GM23248 (cell line): Measurements from ENCODE around the gene PLA2G4F. TPM values are rescaled to one million over a fixed set of nuclear protein-coding genes. Genes with fewer than 3 reads are reported as not detected.

Source experiments
- DNase-seq: peaks from one replicate; pipeline ENCODE4 v3.0.0-alpha.2; 2015
- H2AFZ ChIP-seq: fragments of 200-600 bp; sonication (generic); 2 replicates; pipeline ENCODE4 v1.6.1; 2016; ENCODE audit warnings: antibody characterized with exemption
- H3F3A ChIP-seq: fragments of 200-600 bp; sonication (generic); 2 replicates; pipeline ENCODE4 v1.6.1; 2016; ENCODE audit warnings: mild to moderate bottlenecking, antibody characterized with exemption, mixed run types; ENCODE audit not compliant: insufficient read depth
- H3K27ac ChIP-seq: fragments of 200-600 bp; sonication (generic); 2 replicates; pipeline ENCODE4 v1.5.1; 2016; ENCODE audit warnings: mild to moderate bottlenecking
- H3K27me3 ChIP-seq: fragments of 200-600 bp; sonication (generic); replicated peaks from 2 replicates; pipeline ENCODE4 v1.6.1; 2016; ENCODE audit warnings: mild to moderate bottlenecking; ENCODE audit not compliant: insufficient read depth
- H3K36me3 ChIP-seq: fragments of 200-600 bp; sonication (generic); 2 replicates; pipeline ENCODE4 v1.6.1; 2016; ENCODE audit warnings: low read depth, mild to moderate bottlenecking
- H3K4me1 ChIP-seq: fragments of 200-600 bp; sonication (generic); 2 replicates; pipeline ENCODE4 v1.6.1; 2016; ENCODE audit warnings: mild to moderate bottlenecking; ENCODE audit not compliant: insufficient read depth
- H3K4me2 ChIP-seq: fragments of 200-600 bp; sonication (generic); one replicate; pipeline ENCODE4 v1.6.1; 2016; ENCODE audit warnings: mild to moderate bottlenecking; ENCODE audit not compliant: unreplicated experiment
- H3K4me3 ChIP-seq: fragments of 200-600 bp; sonication (generic); 2 replicates; pipeline ENCODE4 v1.5.1; 2016; ENCODE audit warnings: mild to moderate bottlenecking
- H3K79me2 ChIP-seq: fragments of 200-600 bp; sonication (generic); 2 replicates; pipeline ENCODE4 v1.6.1; 2016; ENCODE audit warnings: mild to moderate bottlenecking; ENCODE audit not compliant: insufficient read depth
- H3K9ac ChIP-seq: fragments of 200-600 bp; sonication (generic); 2 replicates; pipeline ENCODE4 v1.6.1; 2016; ENCODE audit warnings: mild to moderate bottlenecking
- H3K9me2 ChIP-seq: fragments of 200-600 bp; sonication (generic); 2 replicates; pipeline ENCODE4 v1.6.1; 2016; ENCODE audit warnings: mixed run types, mild to moderate bottlenecking, moderate library complexity; ENCODE audit not compliant: insufficient read depth
- H3K9me3 ChIP-seq: fragments of 200-600 bp; sonication (generic); one replicate; pipeline ENCODE4 v1.6.1; 2017; ENCODE audit warnings: low read depth
- H4K20me1 ChIP-seq: fragments of 200-600 bp; sonication (generic); 2 replicates; pipeline ENCODE4 v1.6.0; 2016; ENCODE audit not compliant: insufficient read depth
- EZH2 ChIP-seq: fragments of 200-600 bp; sonication (generic); IDR thresholded peaks from 2 replicates; pipeline ENCODE4 v1.6.1; 2018; ENCODE audit warnings: antibody characterized with exemption, mild to moderate bottlenecking; ENCODE audit not compliant: insufficient read depth, poor library complexity, severe bottlenecking
- EZH2phosphoT487 ChIP-seq: fragments of 200-600 bp; sonication (generic); IDR thresholded peaks from 2 replicates; pipeline ENCODE4 v1.6.1; 2018; ENCODE audit warnings: antibody characterized with exemption, moderate library complexity, mild to moderate bottlenecking, low read depth; ENCODE audit not compliant: insufficient read depth
- WGBS, 2 experiments: methylation state at CpG; one replicate each; pipeline ENCODE4 v1.1.6; 2015 to 2017; ENCODE audit warnings: low lambda C conversion rate in 2 of 2, low coverage in 1 of 2; ENCODE audit errors: missing lambda C conversion rate in 2 of 2; 5-methylcytosine and 5-hydroxymethylcytosine counted together
- in situ Hi-C: fragments of 300-500 bp; cut with MboI; formaldehyde crosslinking; loops from 2 replicates; pipeline ENCODE4 v1.15.0; 2020
- polyA plus RNA-seq: library from polyadenylated mRNA; unstranded; fragments of >200 nt; fragmentation: Nextera tagmentation; extraction: Ambion mirVana; gene quantifications from 2 replicates; pipeline ENCODE4 v1.2.1, GENCODE V29; 2016
- total RNA-seq: library from RNA; depleted of rRNA; stranded (reverse); fragments of >200 nt; shearing (Covaris generic); gene quantifications from 2 replicates; pipeline ENCODE4 v1.2.3, GENCODE V29; 2014

The PLA2G4F gene
- total and polyA plus RNA-seq, 2 experiments from 2014 or later = not detected

DNA sequence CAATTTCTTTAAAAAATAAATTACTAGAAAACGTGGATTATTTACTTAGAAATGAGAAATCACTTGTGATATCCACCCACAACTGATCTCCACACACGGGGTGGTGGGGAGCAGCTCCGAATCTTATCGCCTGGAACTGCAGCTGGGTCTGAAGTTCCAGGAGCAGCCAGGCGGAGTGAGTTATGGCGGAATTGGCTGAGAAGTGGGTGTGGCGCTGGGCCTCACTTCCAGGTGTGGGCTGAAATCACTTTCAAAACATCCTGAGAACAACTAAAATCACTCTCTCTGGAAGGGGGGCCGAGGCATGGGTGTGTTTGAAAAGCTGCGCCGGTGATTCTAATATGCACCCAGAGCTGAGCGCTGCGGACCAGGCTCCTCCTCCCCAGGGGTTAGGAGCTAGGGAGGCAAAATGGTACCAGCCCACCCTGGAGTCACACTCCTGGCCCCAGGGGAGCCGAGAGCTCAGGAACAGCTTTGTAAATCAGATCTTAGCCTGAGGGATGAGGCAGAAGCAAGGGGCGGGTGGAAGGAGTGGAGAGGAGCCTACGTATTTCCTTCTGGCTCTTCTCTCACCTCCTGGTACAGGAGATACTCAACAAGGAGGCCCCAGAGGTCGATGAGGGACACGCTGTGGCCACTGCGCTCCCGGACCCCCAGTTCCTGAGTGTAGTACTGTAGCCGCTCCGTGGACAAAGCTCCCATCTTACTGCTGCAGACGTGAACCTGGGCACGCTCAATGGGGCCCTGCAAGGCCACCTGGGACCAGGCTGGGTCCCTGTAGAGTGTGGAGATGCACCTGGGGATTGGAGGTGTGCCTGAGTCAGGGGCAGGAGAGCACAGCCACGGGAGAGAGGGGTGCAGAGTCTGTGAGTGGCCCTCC lies 9.6 kb downstream of the PLA2G4F start:
- Histone ChIP-seq H2AFZ (no peak overlapping the region), H3K9ac (no peak overlapping the region), H3K27me3 (peaks cover 8% of the 10 kb centered on the region; the same call in 1 of the 2 replicates), H3K27ac (no peak overlapping the region), H3K4me2 (no peak overlapping the region), H3K4me1 (no peaks in the 10 kb centered on the region), H3K9me3 (no peaks in the 10 kb centered on the region), H3K9me2 (no peaks in the 10 kb centered on the region), H3K79me2 (no peaks in the 10 kb centered on the region), H4K20me1 (no peaks in the 10 kb centered on the region), H3K36me3 (no peaks in the 10 kb centered on the region), H3K4me3 (no peak overlapping the region), H3F3A (no peaks in the 10 kb centered on the region)
- in situ Hi-C loops = no loop called here
- no peak for DNase-seq
- TF ChIP-seq EZH2 = no peak
- TF ChIP-seq EZH2phosphoT487 = no peak
- 62 to 67% methylated on average over 24 of the region's 24 CpGs for WGBS, 2 experiments

DNA sequence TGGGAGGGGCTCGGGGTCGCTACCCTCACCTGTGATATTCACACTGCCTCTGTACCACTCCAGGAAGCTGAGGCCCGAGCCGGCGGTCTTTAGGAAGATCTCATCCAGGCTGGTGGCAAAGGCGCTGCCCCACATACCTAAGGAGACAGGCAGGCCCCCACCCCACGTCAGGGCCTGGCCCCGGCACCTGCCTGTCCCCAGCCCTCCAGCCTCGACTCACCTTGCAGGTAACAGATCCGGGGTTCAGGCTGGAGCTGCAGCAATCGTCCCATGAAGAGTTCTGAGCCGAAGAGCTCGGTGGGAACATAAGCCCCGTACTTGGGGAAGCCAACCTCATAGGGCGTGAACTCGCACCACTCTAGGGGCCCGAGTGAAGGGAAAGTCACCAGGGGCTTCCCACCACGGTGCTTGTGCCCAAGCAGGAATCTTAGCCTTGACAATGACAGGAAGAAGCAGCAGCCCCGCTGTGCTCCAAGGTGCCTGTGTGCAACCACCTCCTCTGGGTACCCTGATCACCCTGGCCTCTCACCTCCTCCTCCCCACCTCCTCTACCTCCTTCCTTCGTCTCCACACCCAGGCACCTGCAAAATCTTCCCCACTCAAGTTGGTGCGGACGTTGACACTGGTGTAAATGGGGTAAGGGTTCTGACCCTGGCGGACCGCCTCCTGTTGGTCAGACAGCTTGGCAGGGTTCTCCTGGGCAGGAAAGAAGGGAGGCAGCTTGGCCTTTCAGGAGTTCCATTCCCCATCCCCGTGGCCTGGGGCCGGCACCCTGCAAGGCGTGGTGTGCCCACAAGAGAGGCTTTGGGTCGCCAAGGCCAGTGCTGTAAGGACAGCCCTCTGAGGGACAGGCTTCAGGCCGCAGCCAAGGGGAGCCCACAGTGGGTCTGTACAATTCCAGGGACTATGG lies 10.6 kb downstream of the PLA2G4F start:
- no peaks in the 10 kb centered on the region for H3K79me2 ChIP-seq
- no peaks in the 10 kb centered on the region for H3K36me3 ChIP-seq
- no peak overlapping the region for H3K27ac ChIP-seq
- TF ChIP-seq EZH2phosphoT487 (no peak), EZH2 (no peak)
- no peaks in the 10 kb centered on the region for H3K4me1 ChIP-seq
- no peaks in the 10 kb centered on the region for H3K9me3 ChIP-seq
- DNase-seq = no peak
- no peaks in the 10 kb centered on the region for H3F3A ChIP-seq
- in situ Hi-C loops = no loop called here
- WGBS, 2 experiments = 69 to 75% methylated on average over 28 to 29 of the region's 29 CpGs
- no peak overlapping the region for H2AFZ ChIP-seq
- H3K27me3 ChIP-seq = peaks cover 8% of the 10 kb centered on the region; the same call in 1 of the 2 replicates
- no peak overlapping the region for H3K9ac ChIP-seq
- H4K20me1 ChIP-seq = no peaks in the 10 kb centered on the region
- no peaks in the 10 kb centered on the region for H3K9me2 ChIP-seq
- no peak overlapping the region for H3K4me3 ChIP-seq
- H3K4me2 ChIP-seq = no peak overlapping the region

DNA sequence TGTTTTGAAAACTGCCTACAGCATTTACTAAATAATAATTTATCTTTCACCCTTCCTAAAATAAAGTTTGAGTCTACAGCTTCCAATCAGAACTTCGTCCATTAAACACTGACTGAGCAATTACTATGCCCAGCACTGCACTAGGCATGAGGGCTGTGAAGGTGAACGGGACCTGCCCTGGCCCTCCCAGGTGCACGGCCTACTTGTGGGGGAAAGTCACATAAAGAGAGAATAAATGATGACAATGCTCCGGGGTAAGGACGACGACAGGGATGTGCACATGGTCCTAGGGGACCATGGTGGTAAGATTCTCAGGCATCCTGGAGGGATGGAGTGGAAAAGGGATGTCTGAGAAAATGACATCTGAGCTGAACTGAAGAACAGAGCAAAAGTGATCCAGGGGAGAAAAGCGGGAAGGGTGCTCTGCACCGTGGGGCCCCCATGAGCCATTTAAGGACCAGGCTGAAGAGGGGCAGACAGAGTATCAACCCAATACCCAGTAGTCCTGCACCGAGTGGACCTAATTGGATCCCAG lies 11.5 kb downstream of the PLA2G4F start:
- Histone ChIP-seq H3K9me3 (no peaks in the 10 kb centered on the region), H4K20me1 (no peaks in the 10 kb centered on the region), H3K4me1 (no peaks in the 10 kb centered on the region), H3K4me2 (no peak overlapping the region), H3K27ac (no peak overlapping the region), H3K27me3 (peaks cover 8% of the 10 kb centered on the region; the same call in 1 of the 2 replicates), H3K9me2 (no peaks in the 10 kb centered on the region), H3K4me3 (no peak overlapping the region), H3K9ac (no peak overlapping the region), H2AFZ (no peak overlapping the region), H3K36me3 (no peaks in the 10 kb centered on the region), H3F3A (no peaks in the 10 kb centered on the region), H3K79me2 (no peaks in the 10 kb centered on the region)
- in situ Hi-C loops = no loop called here
- no peak for DNase-seq
- 57% methylated on average over 8 to 9 of the region's 9 CpGs for WGBS, 2 experiments
- TF ChIP-seq EZH2phosphoT487 (no peak), EZH2 (no peak)
